ENCODE data around the gene CYP26A1.

CYP26A1 gene, protein sequence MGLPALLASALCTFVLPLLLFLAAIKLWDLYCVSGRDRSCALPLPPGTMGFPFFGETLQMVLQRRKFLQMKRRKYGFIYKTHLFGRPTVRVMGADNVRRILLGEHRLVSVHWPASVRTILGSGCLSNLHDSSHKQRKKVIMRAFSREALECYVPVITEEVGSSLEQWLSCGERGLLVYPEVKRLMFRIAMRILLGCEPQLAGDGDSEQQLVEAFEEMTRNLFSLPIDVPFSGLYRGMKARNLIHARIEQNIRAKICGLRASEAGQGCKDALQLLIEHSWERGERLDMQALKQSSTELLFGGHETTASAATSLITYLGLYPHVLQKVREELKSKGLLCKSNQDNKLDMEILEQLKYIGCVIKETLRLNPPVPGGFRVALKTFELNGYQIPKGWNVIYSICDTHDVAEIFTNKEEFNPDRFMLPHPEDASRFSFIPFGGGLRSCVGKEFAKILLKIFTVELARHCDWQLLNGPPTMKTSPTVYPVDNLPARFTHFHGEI

GRCh38 chr10:93073539-93074146 lies at the start of gene CYP26A1:
TSS of gene CYP26A1 (plus strand) at chr10:93073893. CDS start at chr10:93073935, 42 bp downstream.
- no peak for DNase-seq

DNA sequence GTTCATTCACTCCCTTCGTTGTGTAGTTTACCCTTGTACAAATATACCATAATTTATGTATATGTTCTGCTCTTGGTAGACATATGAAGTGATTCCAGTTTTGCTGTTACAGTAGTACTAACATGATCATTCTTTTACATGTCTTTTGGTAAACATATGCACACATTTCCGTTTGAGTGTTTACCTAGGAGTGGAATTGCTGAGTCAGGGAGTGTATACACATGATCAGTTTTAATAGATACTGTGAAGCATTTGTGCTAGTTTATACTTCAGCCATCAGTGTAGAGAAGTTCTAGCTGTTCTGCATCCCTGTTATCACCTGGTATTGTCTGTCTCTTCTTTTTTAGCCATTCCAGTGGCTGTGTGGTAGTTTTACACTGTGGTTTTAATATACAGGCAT lies 47.6 kb upstream of the CYP26A1 start:
- DNase-seq: no peak

DNA sequence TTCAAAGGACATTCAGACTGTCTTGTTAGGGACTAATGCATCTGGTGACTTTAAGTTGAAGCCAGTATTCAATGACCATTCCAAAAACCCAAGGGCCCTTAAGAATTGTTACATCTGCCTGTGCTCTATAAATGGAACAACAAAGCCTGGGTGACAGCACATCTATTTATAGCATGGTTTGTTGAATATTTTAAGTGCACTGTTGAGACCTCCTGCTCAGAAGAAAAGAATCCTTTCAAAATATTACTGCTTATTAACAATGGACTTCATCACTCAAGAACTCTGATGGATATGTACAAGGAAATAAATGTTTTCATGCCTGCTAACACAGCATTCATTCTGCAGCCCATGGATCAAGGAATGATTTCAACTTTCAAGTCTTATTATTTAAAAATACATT lies 46.2 kb upstream of the CYP26A1 start:
- DNase-seq: no peak

DNA sequence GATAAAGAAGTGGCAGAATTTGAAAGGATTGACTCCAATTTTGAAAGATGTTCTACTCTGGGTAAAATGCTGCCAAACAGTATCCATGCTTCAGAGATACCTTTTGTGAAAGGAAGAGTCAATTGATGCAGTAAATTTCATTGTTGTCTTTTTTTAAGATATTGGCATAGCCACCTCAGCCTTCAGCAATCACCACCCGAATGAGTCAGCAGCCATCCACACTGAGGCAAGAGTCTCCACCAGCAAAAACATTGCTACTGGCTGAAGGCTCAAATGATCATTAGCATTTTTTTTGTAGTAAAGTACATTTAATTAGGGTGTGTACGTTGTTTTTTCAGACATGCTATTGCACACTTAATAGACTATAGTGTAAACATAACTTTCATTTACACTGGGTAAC lies 44.8 kb upstream of the CYP26A1 start:
- no peak for DNase-seq

DNA sequence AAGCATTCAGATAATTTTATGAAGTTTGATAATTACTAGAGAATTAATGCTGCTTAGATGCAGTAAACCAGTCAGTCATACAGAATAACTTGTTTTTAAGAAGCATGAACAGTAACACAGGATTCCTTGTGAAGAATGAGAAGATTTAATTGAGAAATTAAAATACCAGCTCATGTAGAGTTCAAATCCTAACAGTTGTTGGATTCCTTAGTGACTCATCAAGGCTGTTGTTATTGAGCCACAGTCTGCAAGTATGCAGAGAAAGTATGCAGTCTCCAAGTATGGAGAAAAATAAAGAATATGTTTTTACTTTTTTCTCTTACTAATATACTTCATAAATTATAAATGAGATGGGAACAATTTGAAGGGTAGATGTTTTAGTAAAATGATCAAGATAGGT lies 43.3 kb upstream of the CYP26A1 start:
- DNase-seq: no peak

DNA sequence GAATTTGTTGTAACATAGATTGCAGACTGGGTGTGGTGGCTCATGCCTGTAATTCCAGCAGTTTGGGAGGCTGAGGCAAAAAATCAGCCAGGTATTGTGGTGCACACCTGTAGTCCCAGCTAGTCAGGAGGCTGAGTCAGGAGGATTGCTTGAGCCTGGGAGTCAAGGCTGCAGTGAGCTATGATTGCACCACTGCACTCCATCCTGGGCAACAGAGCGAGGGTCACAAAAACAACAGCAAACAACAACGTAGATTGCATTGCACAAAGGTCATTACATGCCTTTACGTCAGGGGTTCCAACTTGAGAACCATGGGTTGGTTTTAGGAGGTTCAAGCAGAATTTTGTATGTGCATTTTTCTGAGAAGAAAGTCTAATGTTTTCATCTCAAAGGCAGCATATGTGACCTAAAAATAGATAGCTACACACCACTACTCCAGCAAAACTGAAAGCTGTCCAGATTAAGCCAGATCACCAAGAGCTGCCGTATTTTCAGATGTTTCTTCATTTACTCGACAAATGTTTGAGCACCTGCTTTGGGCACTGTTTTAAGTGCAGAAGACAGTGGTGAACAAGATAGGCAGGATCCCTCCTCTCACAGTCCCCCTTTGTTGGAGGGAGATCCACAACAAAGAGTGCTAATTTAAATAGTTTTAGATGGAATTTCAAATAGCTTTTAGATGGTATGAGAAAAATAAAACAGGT lies 41.4 kb upstream of the CYP26A1 start:
- no peak for DNase-seq

- DNase-seq: no peak
Observed at GRCh38 chr10:93032809-93033137, 40.9 kb upstream of the CYP26A1 start.

DNA sequence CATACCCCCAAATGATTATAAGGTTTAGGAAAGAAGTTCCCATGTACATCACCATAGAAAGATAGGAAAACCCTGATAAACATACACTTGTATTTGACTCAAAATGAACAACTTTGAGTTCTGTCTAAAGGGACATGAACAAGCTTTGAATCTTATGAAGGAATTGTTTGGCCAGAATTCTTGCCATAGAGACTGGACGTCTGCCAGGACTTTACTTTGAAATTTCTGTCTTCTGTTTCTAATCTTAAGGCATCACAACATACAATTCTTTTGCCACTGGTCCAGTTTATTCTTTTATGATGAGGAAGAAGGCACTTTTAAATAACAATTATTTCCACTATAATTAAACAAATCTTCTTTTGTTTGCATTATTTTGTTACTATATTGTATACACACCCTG lies 39.3 kb upstream of the CYP26A1 start:
- DNase-seq: no peak

DNA sequence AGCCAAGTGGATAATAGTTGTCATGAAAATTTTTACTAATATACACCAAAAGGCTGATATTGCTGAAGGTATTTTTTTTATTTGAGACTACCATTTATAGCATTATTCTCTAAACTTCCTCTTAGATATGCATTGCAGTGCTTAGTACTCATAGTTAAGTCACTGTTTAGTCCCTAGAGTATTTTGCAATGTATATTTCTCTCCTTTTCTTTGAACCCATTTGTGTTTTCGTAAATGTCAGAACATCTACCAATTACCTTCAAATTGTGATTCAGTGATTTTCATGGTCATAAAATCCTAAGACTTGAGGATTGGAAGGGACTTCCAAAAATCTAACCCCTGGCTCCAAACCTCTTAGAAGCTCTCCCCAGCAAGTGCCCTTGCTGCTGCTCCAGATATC lies 34.6 kb upstream of the CYP26A1 start:
- no peak for DNase-seq

- DNase-seq: peak; percentile 47
Observed at GRCh38 chr10:93039721-93040120, 34.0 kb upstream of the CYP26A1 start.

GRCh38 chr10:93054486-93054885 lies 19.2 kb upstream of the CYP26A1 start:
- DNase-seq: no peak

DNA sequence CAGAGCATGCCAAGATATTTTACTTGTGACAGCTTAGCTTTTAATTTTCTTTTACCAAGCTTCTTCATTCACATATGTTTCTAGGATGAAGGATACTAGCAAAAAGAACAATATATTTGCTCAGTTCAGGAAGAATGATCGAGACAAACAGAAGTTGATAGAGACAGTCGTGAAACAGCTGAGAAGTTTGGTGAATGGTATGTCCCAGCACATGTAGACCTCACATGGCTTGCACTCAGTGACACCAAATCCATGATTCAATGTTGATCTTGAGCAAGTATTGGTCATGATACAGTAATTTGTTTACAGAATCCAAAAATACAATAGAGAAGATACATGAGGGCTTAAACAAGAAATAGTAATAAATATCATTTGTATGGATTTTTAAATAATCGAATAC lies 15.6 kb upstream of the CYP26A1 start:
- DNase-seq: no peak

DNA sequence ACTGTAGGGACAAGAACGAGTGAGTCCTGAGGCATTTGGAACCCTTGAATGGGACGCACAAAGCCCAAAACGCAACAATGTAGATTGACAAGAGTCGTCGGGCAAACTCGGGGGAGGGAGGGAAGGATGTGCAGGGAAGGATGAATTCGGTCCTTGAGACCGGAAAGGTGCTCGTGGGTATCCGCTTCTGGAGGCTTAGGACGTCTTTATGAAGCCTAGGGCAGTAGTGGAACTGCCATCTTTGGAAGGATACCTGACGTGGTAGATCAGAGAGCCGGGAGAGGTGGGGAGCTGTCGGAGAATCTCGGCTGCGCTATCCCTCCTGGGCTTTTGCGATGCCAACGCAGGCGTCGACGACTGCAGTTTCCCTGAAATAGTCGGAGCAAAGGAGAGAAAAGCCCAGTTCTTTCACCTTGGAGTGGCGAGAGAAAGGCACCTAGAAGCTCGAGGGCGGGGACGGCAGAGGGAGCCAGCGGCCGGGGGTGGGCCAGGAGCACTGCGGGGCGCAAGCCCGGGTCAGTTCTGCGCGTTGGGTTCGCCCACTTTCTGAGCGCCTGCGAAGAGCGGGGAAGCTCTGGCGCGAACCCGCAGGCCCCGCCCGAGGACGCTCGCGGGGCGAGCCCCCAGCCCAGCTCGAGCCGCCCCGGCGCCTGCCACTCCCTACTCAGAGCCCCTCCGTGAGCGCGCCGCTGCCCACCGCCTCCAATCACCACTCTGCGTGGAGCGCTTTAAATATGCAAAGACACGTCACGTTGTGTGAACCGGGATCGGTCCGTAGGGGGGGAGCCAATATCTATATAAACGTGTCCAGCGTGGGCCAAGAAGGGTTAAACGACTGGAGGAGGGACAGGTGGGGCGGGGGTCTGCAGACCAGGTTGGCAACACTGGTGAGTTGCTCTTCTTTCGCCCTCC lies 13.5 kb upstream of the CYP26A1 start, which contains the start of gene CYP26C1:
CYP26C1 (plus strand) TSS at position 824 of the 912 bp plus-strand sequence. CDS start 466 bp downstream, outside the sequence.
- DNase-seq: no peak

- DNase-seq: no peak
Observed at GRCh38 chr10:93060887-93061593, 12.7 kb upstream of the CYP26A1 start.

DNA sequence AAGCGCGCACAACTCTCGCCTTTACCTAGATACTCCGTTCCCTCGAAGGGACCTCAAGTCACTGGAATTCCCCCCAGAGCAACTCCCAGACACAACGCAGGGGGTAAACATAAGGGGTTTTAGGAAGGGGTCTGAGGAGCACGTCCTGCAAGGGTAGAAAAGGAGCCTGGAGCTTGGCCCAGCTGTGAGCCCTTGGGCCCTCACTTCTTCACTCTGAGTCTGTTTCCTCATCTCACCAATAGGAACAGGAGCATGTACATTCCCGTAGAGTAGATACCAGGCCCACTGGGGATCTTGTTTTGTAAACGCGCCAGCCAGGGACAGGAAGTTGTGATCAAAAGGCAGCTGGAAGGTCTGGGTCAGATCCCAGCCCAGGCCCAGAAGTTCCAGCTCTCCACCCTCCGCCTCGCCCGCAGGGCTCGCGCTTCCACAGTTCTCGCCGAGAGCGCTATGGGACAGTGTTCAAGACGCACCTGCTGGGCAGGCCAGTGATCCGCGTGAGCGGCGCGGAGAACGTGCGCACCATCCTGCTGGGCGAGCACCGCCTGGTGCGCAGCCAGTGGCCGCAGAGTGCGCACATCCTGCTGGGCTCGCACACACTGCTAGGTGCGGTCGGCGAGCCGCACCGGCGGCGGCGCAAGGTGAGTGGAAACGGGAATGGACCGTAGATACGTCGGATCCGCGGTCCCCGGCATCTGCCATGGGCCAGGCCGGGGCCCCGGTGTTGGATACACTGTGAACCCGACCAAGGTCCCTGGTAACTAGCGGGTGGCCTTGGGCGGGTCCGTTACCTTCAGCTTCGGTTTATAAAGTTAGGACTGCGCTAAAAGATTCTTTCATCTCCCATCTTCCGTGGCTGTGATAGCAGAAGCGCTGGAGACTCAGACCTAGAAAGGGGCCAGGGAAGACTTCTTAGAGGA lies 11.8 kb upstream of the CYP26A1 start:
- no peak for DNase-seq

- no peak for DNase-seq
Observed at GRCh38 chr10:93062514-93063143, 11.1 kb upstream of the CYP26A1 start.

DNA sequence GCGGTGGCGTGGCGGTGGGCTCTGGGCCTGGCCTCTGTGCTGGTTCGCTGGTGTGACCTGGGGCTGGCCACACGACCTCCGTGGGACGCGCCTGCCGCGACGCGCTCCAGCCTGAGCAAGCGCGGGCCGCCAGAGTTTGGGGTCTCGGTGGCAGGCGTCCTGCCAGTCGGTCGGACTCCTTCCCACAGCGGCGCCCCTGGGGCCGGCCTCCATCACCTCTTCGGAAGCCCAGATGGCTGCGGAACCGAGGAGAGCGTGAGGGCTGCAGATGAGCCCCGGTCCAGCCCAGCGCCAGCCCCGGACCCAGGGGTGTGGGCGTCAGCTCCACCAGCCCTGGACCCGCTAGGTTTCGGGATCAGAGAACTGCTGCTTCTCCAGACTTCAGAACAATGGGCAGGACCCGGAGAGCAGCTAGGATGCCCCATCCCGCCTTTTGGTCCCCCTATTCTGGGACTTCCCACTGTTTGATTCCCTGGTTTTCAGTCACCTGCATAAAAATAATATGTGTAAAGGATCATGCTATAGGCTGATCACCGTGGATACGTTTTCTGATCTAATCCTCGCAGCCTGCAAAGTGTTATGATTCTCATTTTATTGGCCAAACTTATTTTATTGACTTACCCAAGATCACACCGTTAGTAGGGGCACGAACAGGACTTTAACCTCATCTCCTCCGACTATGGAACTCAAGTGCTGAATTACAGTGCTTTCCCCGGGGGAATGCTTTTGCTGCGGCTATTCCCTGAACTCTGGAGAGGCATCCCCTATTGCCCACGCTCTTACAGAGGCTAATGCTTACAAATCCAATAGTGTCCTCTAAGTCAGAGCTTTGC lies 10.3 kb upstream of the CYP26A1 start:
- no peak for DNase-seq

GRCh38 chr10:93063977-93064660 lies 9.6 kb upstream of the CYP26A1 start:
- DNase-seq: no peak

All from GF-D8 (cell line).